HG02798 (cell line): ENCODE data around the gene DDX54.

Experiments used
- ATAC-seq: cut with Tn5 transposase; IDR thresholded peaks from one replicate; pipeline ENCODE4 v1.9.1; 2021; ENCODE audit warnings: mild to moderate bottlenecking; ENCODE audit not compliant: unreplicated experiment, poor library complexity

The DDX54 gene

GRCh38 chr12:113185180-113186032, at the start of gene DDX54, which contains the start of gene RITA1:
DDX54 (minus strand) TSS chr12:113185478; CDS start chr12:113185451, 27 bp downstream.
RITA1 (plus strand) TSS chr12:113185721; CDS start chr12:113186747, 1,026 bp downstream.
- ATAC-seq: peak; percentile 54

- no peak for ATAC-seq
These were observed 49.2 kb upstream of the DDX54 start for GRCh38 chr12:113234483-113234882.

- ATAC-seq: no peak
These were observed 48.7 kb upstream of the DDX54 start for GRCh38 chr12:113233967-113234366.

- peak; percentile 71 for ATAC-seq
These were observed 47.7 kb upstream of the DDX54 start for GRCh38 chr12:113232840-113233585.

- ATAC-seq: no peak
These were observed 47.0 kb upstream of the DDX54 start for GRCh38 chr12:113232089-113232839.

- no peak for ATAC-seq
These were observed 46.2 kb upstream of the DDX54 start for GRCh38 chr12:113231235-113232088.

- ATAC-seq: peak; percentile 10
These were observed 45.3 kb upstream of the DDX54 start for GRCh38 chr12:113230315-113231234.

GRCh38 chr12:113228394-113229028, 43.2 kb upstream of the DDX54 start:
- no peak for ATAC-seq

- ATAC-seq: no peak
These were observed 42.6 kb upstream of the DDX54 start for GRCh38 chr12:113227686-113228391.

GRCh38 chr12:113226696-113227568, 41.7 kb upstream of the DDX54 start:
- ATAC-seq: no peak

GRCh38 chr12:113224955-113225354, 39.7 kb upstream of the DDX54 start:
- ATAC-seq: no peak

GRCh38 chr12:113222730-113223531, 37.7 kb upstream of the DDX54 start:
- no peak for ATAC-seq

GRCh38 chr12:113221997-113222729, 36.9 kb upstream of the DDX54 start:
- no peak for ATAC-seq

GRCh38 chr12:113221181-113221996, 36.1 kb upstream of the DDX54 start, which contains the start of gene TPCN1:
TPCN1 (plus strand) TSS chr12:113221464; CDS start chr12:113226853, 5,389 bp downstream.
- peak; percentile 93 for ATAC-seq
